ENCODE measurements around the gene CXCL11.

GRCh38 chr4:76024065-76024464, 11.8 kb downstream of the CXCL11 start:
- TF ChIP-seq TAF1 (IDR thresholded peaks at IDR 0.05; ENCODE audit: borderline replicate concordance, insufficient read depth, low read length) (no peak), REST (IDR thresholded peaks at IDR 0.05; ENCODE audit: insufficient read depth in 1 of 2, low read depth in 2 of 2, low read length in 2 of 2) (no peak), POLR2AphosphoS5 (IDR thresholded peaks at IDR 0.05; ENCODE audit: low read depth, low read length) (no peak), FOXP2 (optimal IDR thresholded peaks at IDR 0.05; ENCODE audit: borderline replicate concordance, extremely low read depth, extremely low read length, insufficient read depth) (no peak)

All from PFSK-1 (cell line).